Epithelial cell of prostate (primary cell): Measurements from ENCODE around the gene CDK17.
A peak's percentile ranks its signal among the peaks of the same experiment; 100 is the strongest.
"Not testable (repeated sequence)": the region's sequence is repeated elsewhere in the genome, so short reads cannot be mapped to it uniquely, and the experiment has no call there.

ENCODE experiments used
- DNase-seq: peaks from one replicate; pipeline ENCODE4 v3.0.0-alpha.2; 2011; ENCODE audit warnings: low read depth, low spot score
- H3K27ac ChIP-seq: fragments of 450-650 bp; 2 replicates; pipeline ENCODE4 v1.5.1; 2017; ENCODE audit warnings: mild to moderate bottlenecking

The CDK17 gene

GRCh38 chr12:96327889-96328288 lies 72.3 kb downstream of the CDK17 start:
- DNase-seq, result no peak
- H3K27ac ChIP-seq, result no peak overlapping the region

GRCh38 chr12:96327346-96327745 lies 72.9 kb downstream of the CDK17 start:
- no peak for DNase-seq
- peak overlapping the region; percentile 36 for H3K27ac ChIP-seq

GRCh38 chr12:96326628-96327227 lies 73.5 kb downstream of the CDK17 start:
- H3K27ac ChIP-seq, result peak overlapping the region; percentile 36
- DNase-seq, result no peak

GRCh38 chr12:96323906-96324305 lies 76.3 kb downstream of the CDK17 start:
- no peak for DNase-seq
- no peak overlapping the region for H3K27ac ChIP-seq

- H3K27ac ChIP-seq, result no peak overlapping the region
- DNase-seq, result no peak
Observed at GRCh38 chr12:96322720-96323119, 77.5 kb downstream of the CDK17 start.

- DNase-seq, result no peak
- H3K27ac ChIP-seq, result no peak overlapping the region
Observed at GRCh38 chr12:96321941-96322340, 78.3 kb downstream of the CDK17 start.

- H3K27ac ChIP-seq, DNase-seq: not testable (repeated sequence)
Observed at GRCh38 chr12:96317801-96318200, 82.4 kb downstream of the CDK17 start.

- not testable (repeated sequence) for DNase-seq
- peak overlapping the region; percentile 93 for H3K27ac ChIP-seq
Observed at GRCh38 chr12:96315741-96316481, 84.3 kb downstream of the CDK17 start.

- H3K27ac ChIP-seq, result peak overlapping the region; percentile 93
- no peak for DNase-seq
Observed at GRCh38 chr12:96314723-96315122, 85.5 kb downstream of the CDK17 start.

- H3K27ac ChIP-seq, result peak overlapping the region; percentile 93
- no peak for DNase-seq
Observed at GRCh38 chr12:96313606-96314005, 86.6 kb downstream of the CDK17 start.

- no peak for DNase-seq
- no peak overlapping the region for H3K27ac ChIP-seq
Observed at GRCh38 chr12:96311191-96311590, 89.0 kb downstream of the CDK17 start.

GRCh38 chr12:96310067-96310466 lies 90.2 kb downstream of the CDK17 start:
- H3K27ac ChIP-seq, result no peak overlapping the region
- no peak for DNase-seq

- H3K27ac ChIP-seq, result no peak overlapping the region
- no peak for DNase-seq
Observed at GRCh38 chr12:96308881-96309280, 91.4 kb downstream of the CDK17 start.

GRCh38 chr12:96305665-96306064 lies 94.6 kb downstream of the CDK17 start:
- no peak for DNase-seq
- no peak overlapping the region for H3K27ac ChIP-seq

GRCh38 chr12:96303653-96304052 lies 96.6 kb downstream of the CDK17 start:
- DNase-seq, result no peak
- no peak overlapping the region for H3K27ac ChIP-seq

- no peak for DNase-seq
- H3K27ac ChIP-seq, result no peak overlapping the region
Observed at GRCh38 chr12:96302687-96303310, 97.4 kb downstream of the CDK17 start.

- DNase-seq, result no peak
- no peak overlapping the region for H3K27ac ChIP-seq
Observed at GRCh38 chr12:96301732-96302131, 98.5 kb downstream of the CDK17 start.

GRCh38 chr12:96300064-96300463 lies 100.2 kb downstream of the CDK17 start:
- no peak for DNase-seq
- no peak overlapping the region for H3K27ac ChIP-seq

GRCh38 chr12:96297504-96297903 lies 102.7 kb downstream of the CDK17 start:
- DNase-seq, result no peak

GRCh38 chr12:96295532-96296160 lies 104.6 kb downstream of the CDK17 start:
- H3K27ac ChIP-seq, result no peak overlapping the region
- no peak for DNase-seq

More at GRCh38 chr12:96297504-96297903, 102.7 kb downstream of the CDK17 start:
- no peak overlapping the region for H3K27ac ChIP-seq

GRCh38 chr12:96294831-96295230 lies 105.4 kb downstream of the CDK17 start:
- no peak overlapping the region for H3K27ac ChIP-seq
- no peak for DNase-seq
